Measurements from ENCODE around the gene CRIP3. TPM values are rescaled to one million over a fixed set of nuclear protein-coding genes. Genes with fewer than 3 reads are reported as not detected.

Gene CRIP3
- total RNA-seq, 1 experiment from 2014 or later: 2.3 TPM

GRCh38 chr6:43277643-43278523 is 30.7 kb downstream of the CRIP3 start:
- BruUV-seq (replicated peaks): no TSS peak
- CTCF ChIA-PET: interaction anchor here (0.8 kb wide), 1 partner anchor 165 kb away, joined by 3 read pairs; no protein-coding TSS in a partner anchor
- Mint-ChIP-seq H3K4me3 (ENCODE audit: low read depth, unreplicated experiment) (no peak overlapping the region), H3K36me3 (ENCODE audit: insufficient read depth, unreplicated experiment) (peaks cover 9% of the 10 kb centered on the region), H3K27ac (ENCODE audit: unreplicated experiment) (no peak overlapping the region), H3K9me3 (ENCODE audit: low read depth, unreplicated experiment) (no peaks in the 10 kb centered on the region), H3K27me3 (ENCODE audit: unreplicated experiment) (peaks cover 88% of the 10 kb centered on the region), H3K4me1 (ENCODE audit: low read depth, unreplicated experiment) (peaks cover 9% of the 10 kb centered on the region)
- DNase-seq: no peak
- intact Hi-C loops (cut with micrococcal nuclease; ENCODE audit: unreplicated experiment): no loop called here
- TF ChIP-seq, protein P1, sequence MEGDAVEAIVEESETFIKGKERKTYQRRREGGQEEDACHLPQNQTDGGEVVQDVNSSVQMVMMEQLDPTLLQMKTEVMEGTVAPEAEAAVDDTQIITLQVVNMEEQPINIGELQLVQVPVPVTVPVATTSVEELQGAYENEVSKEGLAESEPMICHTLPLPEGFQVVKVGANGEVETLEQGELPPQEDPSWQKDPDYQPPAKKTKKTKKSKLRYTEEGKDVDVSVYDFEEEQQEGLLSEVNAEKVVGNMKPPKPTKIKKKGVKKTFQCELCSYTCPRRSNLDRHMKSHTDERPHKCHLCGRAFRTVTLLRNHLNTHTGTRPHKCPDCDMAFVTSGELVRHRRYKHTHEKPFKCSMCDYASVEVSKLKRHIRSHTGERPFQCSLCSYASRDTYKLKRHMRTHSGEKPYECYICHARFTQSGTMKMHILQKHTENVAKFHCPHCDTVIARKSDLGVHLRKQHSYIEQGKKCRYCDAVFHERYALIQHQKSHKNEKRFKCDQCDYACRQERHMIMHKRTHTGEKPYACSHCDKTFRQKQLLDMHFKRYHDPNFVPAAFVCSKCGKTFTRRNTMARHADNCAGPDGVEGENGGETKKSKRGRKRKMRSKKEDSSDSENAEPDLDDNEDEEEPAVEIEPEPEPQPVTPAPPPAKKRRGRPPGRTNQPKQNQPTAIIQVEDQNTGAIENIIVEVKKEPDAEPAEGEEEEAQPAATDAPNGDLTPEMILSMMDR (IDR thresholded peaks at IDR 0.05; ENCODE audit: unreplicated experiment): no peak

DNA sequence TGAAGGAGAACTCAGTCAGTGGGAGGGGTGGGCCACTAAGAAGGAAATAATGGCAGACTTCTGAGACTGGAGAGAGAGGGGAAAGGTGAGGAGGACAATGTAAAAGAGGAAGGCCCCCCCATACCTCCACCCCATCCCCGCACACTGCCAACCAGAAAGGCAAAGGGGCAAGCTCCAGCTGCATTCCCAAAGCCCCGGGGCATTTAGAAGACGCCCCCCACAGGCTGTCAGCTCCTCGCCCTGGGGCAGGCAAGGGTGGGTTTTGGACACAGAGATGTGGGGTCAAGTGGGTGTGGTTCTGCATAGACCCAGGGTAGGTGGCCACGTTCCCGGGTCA is 31.4 kb downstream of the CRIP3 start:
- no peak for DNase-seq
- H3K36me3 Mint-ChIP-seq (ENCODE audit: insufficient read depth, unreplicated experiment): peaks cover 9% of the 10 kb centered on the region
- H3K9me3 Mint-ChIP-seq (ENCODE audit: low read depth, unreplicated experiment): no peaks in the 10 kb centered on the region
- H3K4me3 Mint-ChIP-seq (ENCODE audit: low read depth, unreplicated experiment): no peak overlapping the region
- intact Hi-C loops (cut with micrococcal nuclease; ENCODE audit: unreplicated experiment): no loop called here
- H3K4me1 Mint-ChIP-seq (ENCODE audit: low read depth, unreplicated experiment): peaks cover 9% of the 10 kb centered on the region
- CTCF ChIA-PET: interaction anchor here (1.1 kb wide), 1 partner anchor 9 kb away, joined by 4 read pairs; no protein-coding TSS in a partner anchor
- no peak overlapping the region for H3K27ac Mint-ChIP-seq (ENCODE audit: unreplicated experiment)
- BruUV-seq (replicated peaks): no TSS peak
- H3K27me3 Mint-ChIP-seq (ENCODE audit: unreplicated experiment): peaks cover 85% of the 10 kb centered on the region
- TF ChIP-seq, protein P1 (IDR thresholded peaks at IDR 0.05; ENCODE audit: unreplicated experiment): no peak

- Mint-ChIP-seq H3K9me3 (ENCODE audit: low read depth, unreplicated experiment) (no peaks in the 10 kb centered on the region), H3K4me3 (ENCODE audit: low read depth, unreplicated experiment) (peak overlapping the region; percentile 3), H3K36me3 (ENCODE audit: insufficient read depth, unreplicated experiment) (peaks cover 9% of the 10 kb centered on the region), H3K4me1 (ENCODE audit: low read depth, unreplicated experiment) (peaks cover 9% of the 10 kb centered on the region), H3K27ac (ENCODE audit: unreplicated experiment) (no peak overlapping the region), H3K27me3 (ENCODE audit: unreplicated experiment) (peaks cover 85% of the 10 kb centered on the region)
- TF ChIP-seq, protein P1 (IDR thresholded peaks at IDR 0.05; ENCODE audit: unreplicated experiment): no peak
- BruUV-seq (replicated peaks): no TSS peak
- CTCF ChIA-PET: interaction anchor here (1.1 kb wide), 1 partner anchor 8 kb away, joined by 4 read pairs; no protein-coding TSS in a partner anchor
- DNase-seq: no peak
- intact Hi-C loops (cut with micrococcal nuclease; ENCODE audit: unreplicated experiment): no loop called here
Observed at GRCh38 chr6:43276577-43277305, 31.9 kb downstream of the CRIP3 start.

DNA sequence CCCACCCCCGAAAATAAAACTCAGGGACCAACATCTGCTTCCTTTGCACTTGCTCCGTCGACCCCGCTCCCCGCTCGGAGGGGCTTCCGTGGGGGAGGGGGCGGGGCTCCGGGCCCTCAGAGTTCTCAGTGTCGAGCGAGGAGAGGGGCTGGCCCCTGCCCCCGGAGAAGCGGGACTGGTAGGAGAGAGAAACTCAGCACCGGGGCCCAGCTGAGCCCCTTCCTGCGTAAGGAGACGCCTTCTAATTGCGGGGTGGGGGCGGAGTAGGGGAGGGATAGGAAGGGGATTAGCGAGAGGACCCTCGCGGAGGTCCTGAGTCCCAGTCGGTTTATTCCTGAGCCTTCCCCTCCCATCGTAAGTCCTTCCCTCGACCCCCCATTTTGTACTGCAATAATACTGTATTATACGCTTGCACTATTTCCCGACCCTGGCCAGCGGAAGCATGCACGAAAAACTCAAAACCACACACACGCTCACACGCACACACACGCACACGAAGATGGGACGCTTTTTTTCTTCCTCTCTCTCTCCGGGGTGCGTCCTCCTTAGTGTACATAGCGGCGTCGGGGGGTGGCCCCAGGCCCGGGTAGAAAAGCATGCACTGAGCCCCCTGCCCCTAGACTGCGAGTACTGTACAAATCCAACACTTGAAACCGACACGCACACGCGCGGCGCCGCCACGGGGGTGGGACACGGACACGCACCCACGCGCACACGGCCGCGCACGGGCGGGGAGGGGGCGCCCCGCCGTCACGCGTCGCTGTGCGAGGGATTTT is 32.6 kb downstream of the CRIP3 start:
- Mint-ChIP-seq H3K27me3 (ENCODE audit: unreplicated experiment) (peaks cover 85% of the 10 kb centered on the region), H3K4me3 (ENCODE audit: low read depth, unreplicated experiment) (peak overlapping the region; percentile 3), H3K27ac (ENCODE audit: unreplicated experiment) (no peak overlapping the region), H3K4me1 (ENCODE audit: low read depth, unreplicated experiment) (peaks cover 9% of the 10 kb centered on the region), H3K9me3 (ENCODE audit: low read depth, unreplicated experiment) (no peaks in the 10 kb centered on the region), H3K36me3 (ENCODE audit: insufficient read depth, unreplicated experiment) (peaks cover 9% of the 10 kb centered on the region)
- BruUV-seq (replicated peaks): no TSS peak
- CTCF ChIA-PET: interaction anchor here (1.1 kb wide), 1 partner anchor 7 kb away, joined by 4 read pairs; no protein-coding TSS in a partner anchor
- TF ChIP-seq, protein P1 (IDR thresholded peaks at IDR 0.05; ENCODE audit: unreplicated experiment): no peak
- intact Hi-C loops (cut with micrococcal nuclease; ENCODE audit: unreplicated experiment): no loop called here
- no peak for DNase-seq
